ENCODE data around the gene SRSF11. TPM values are rescaled to one million over a fixed set of nuclear protein-coding genes. Genes with fewer than 3 reads are reported as not detected.
"Not testable (repeated sequence)": the region's sequence is repeated elsewhere in the genome, so short reads cannot be mapped to it uniquely, and the experiment has no call there.

Gene SRSF11
- total RNA-seq (2014; rRNA removed; shearing (Covaris generic)): 165 and 198 TPM in 2 replicates
- 245 and 265 TPM in 2 replicates for total RNA-seq (2022)
- Bru-seq, nascent RNA: percentile 97 among the genes with signal in this experiment
- percentile 95 among the genes with signal in this experiment for BruChase-seq, experiment 1, labeled RNA remaining after a 6-hour chase
- BruChase-seq, experiment 2, labeled RNA remaining after a 2-hour chase: percentile 97 among the genes with signal in this experiment
- long read RNA-seq, full-length matches to known transcripts: 39 of 308 reads
- long read RNA-seq, partial matches to known transcripts: 161 of 308 reads
- long read RNA-seq, other reads (novel, unspliced or antisense): 108 of 308 reads

- Histone ChIP-seq H3K27ac (ENCODE audit: low read depth, low read length, poor library complexity, severe bottlenecking) (peak within 1 kb of the TSS; percentile 92), H3K9me3 (ENCODE audit: low read length) (no peaks in the 10 kb centered on the region), H3K9me2 (ENCODE audit: insufficient read depth, low read length) (no peaks in the 10 kb centered on the region), H3K4me3 (ENCODE audit: low read depth, low read length, poor library complexity, severe bottlenecking) (peak within 1 kb of the TSS; percentile 90), H4K20me1 (ENCODE audit: insufficient read depth, low read length) (peaks cover 29% of the 10 kb centered on the region), H2AFZ (ENCODE audit: low read length) (peak within 1 kb of the TSS; percentile 87), H3K36me3 (ENCODE audit: insufficient read depth, low read length) (peaks cover 64% of the 10 kb centered on the region), H3K4me2 (ENCODE audit: low read length) (peak within 1 kb of the TSS; percentile 82), H3K4me1 (ENCODE audit: insufficient read depth, low read length, poor library complexity, severe bottlenecking) (peaks cover 53% of the 10 kb centered on the region), H3K79me2 (ENCODE audit: insufficient read depth, low read depth, low read length) (peaks cover 96% of the 10 kb centered on the region)
- BruUV-seq (replicated peaks): no TSS peak
- POLR2A ChIA-PET: interaction anchor here (0.7 to 5.1 kb wide), 12 partner anchors 11 to 189 kb away, joined by 3 to 92 read pairs (median 3); partner anchors contain the start of genes ANKRD13C, CTH and LRRC40
- CTCF ChIA-PET (ENCODE audit: unreplicated experiment): no interaction called here
- DNase-seq (ENCODE audit: low spot score): peak; percentile 95
- TF ChIP-seq EZH2phosphoT487 (IDR thresholded peaks at IDR 0.05; ENCODE audit: borderline replicate concordance, low read depth, low read length): no peak
- peak; percentile 33; the same call in 1 of the 2 replicates for TF ChIP-seq CTCF (conservative IDR thresholded peaks at IDR 0.05; ENCODE audit: low read length)
- intact Hi-C loops (cut with micrococcal nuclease; ENCODE audit: unreplicated experiment): loop anchor here (1.0 kb wide), 2 partner anchors 16 to 133 kb away; partner anchors contain the start of genes ANKRD13C and LRRC40
Observed at GRCh38 chr1:70221238-70222121, at the start of gene SRSF11. SRSF11 (plus strand) TSS chr1:70221380; CDS start chr1:70221637, 257 bp downstream.

- Histone ChIP-seq H2AFZ (ENCODE audit: low read length) (no peak overlapping the region), H3K4me1 (ENCODE audit: insufficient read depth, low read length, poor library complexity, severe bottlenecking) (no peaks in the 10 kb centered on the region), H3K79me2 (ENCODE audit: insufficient read depth, low read depth, low read length) (no peaks in the 10 kb centered on the region), H3K36me3 (ENCODE audit: insufficient read depth, low read length) (peaks cover 38% of the 10 kb centered on the region), H3K4me2 (ENCODE audit: low read length) (no peak overlapping the region), H3K27ac (ENCODE audit: low read depth, low read length, poor library complexity, severe bottlenecking) (no peak overlapping the region), H3K9me2 (ENCODE audit: insufficient read depth, low read length) (no peaks in the 10 kb centered on the region), H4K20me1 (ENCODE audit: insufficient read depth, low read length) (no peaks in the 10 kb centered on the region), H3K9me3 (ENCODE audit: low read length) (no peaks in the 10 kb centered on the region), H3K4me3 (ENCODE audit: low read depth, low read length, poor library complexity, severe bottlenecking) (no peak overlapping the region)
- BruUV-seq (replicated peaks): no TSS peak
- intact Hi-C loops (cut with micrococcal nuclease; ENCODE audit: unreplicated experiment): no loop called here
- DNase-seq (ENCODE audit: low spot score): no peak
- TF ChIP-seq CTCF (conservative IDR thresholded peaks at IDR 0.05; ENCODE audit: low read length) (no peak), EZH2phosphoT487 (IDR thresholded peaks at IDR 0.05; ENCODE audit: borderline replicate concordance, low read depth, low read length) (no peak)
- ChIA-PET POLR2A (interaction anchor here (0.7 kb wide), 1 partner anchor 116 kb away, joined by 3 read pairs; no protein-coding TSS in a partner anchor), CTCF (ENCODE audit: unreplicated experiment) (no interaction called here)
Observed at GRCh38 chr1:70171512-70171911, 49.7 kb upstream of the SRSF11 start.

- peaks cover 48% of the 10 kb centered on the region for H3K36me3 ChIP-seq (ENCODE audit: insufficient read depth, low read length)
- H3K4me1 ChIP-seq (ENCODE audit: insufficient read depth, low read length, poor library complexity, severe bottlenecking); H3K27ac ChIP-seq (ENCODE audit: low read depth, low read length, poor library complexity, severe bottlenecking); H3K9me2 ChIP-seq (ENCODE audit: insufficient read depth, low read length); H3K4me2 ChIP-seq (ENCODE audit: low read length); H4K20me1 ChIP-seq (ENCODE audit: insufficient read depth, low read length); DNase-seq (ENCODE audit: low spot score); BruUV-seq (replicated peaks); H2AFZ ChIP-seq (ENCODE audit: low read length); H3K4me3 ChIP-seq (ENCODE audit: low read depth, low read length, poor library complexity, severe bottlenecking); intact Hi-C loops (cut with micrococcal nuclease; ENCODE audit: unreplicated experiment); H3K9me3 ChIP-seq (ENCODE audit: low read length); CTCF ChIA-PET (ENCODE audit: unreplicated experiment): not testable (repeated sequence)
- POLR2A ChIA-PET: interaction anchor here (1.6 kb wide), 1 partner anchor 9 kb away, joined by 4 read pairs; no protein-coding TSS in a partner anchor
- H3K79me2 ChIP-seq (ENCODE audit: insufficient read depth, low read depth, low read length): peaks cover 19% of the 10 kb centered on the region; the same call in 1 of the 2 replicates
Observed at GRCh38 chr1:70185181-70185580, 36.0 kb upstream of the SRSF11 start.
